Pancreas (tissue), 10 donors: ENCODE measurements around the gene RNU2-1. TPM values are rescaled to one million over a fixed set of nuclear protein-coding genes. Genes with fewer than 3 reads are reported as not detected.
"Not testable (repeated sequence)": the region's sequence is repeated elsewhere in the genome, so short reads cannot be mapped to it uniquely, and the experiment has no call there.

ENCODE experiments used
- ATAC-seq, 4 donors: fragments of 200-7000 bp; cut with Tn5 transposase; one replicate each; pipeline versions ENCODE4 v1.8.0 to v1.9.1; 2020; ENCODE audit warnings: mild to moderate bottlenecking in 4 of 4, moderate library complexity in 4 of 4
- DNase-seq, 6 donors: peaks; one replicate each; pipeline ENCODE4 v3.0.0-alpha.2; 2020
- FAIRE-seq: peaks from 2 replicates; lab custom pipeline; 2012; peaks lifted over from hg19 to GRCh38; lab: Jason Lieb, UNC
- H3K27ac ChIP-seq, 4 donors: fragments of 200-600 bp; sonication (generic); 1 replicate in 3 of 4; 2 replicates in 1 of 4; pipeline versions ENCODE4 v1.5.0 to v1.8.0; 2020
- H3K27me3 ChIP-seq, 4 donors: fragments of 200-600 bp; one replicate each; pipeline ENCODE4 v1.8.0; 2021
- H3K36me3 ChIP-seq, 3 donors: fragments of 200-600 bp; sonication (generic) in 1 of 3; one replicate each; pipeline versions ENCODE4 v1.5.0 to v1.8.0; 2020 to 2021
- H3K4me1 ChIP-seq, 3 donors: fragments of 200-600 bp; one replicate each; pipeline ENCODE4 v1.8.0; 2021
- H3K4me3 ChIP-seq, 4 donors: fragments of 200-600 bp; sonication (generic) in 2 of 4; one replicate each; pipeline versions ENCODE4 v1.5.0 to v1.8.0; 2020 to 2021
- H3K9me3 ChIP-seq, 4 donors: fragments of 200-600 bp; one replicate each; pipeline ENCODE4 v1.8.0; 2021
- WGBS, 2 donors: extraction: QIAGEN DNeasy Blood & Tissue Kit; methylation state at CpG; one replicate each; pipeline ENCODE4 v1.1.7; 2013; 5-methylcytosine and 5-hydroxymethylcytosine counted together
- intact Hi-C, 3 donors: fragments of 100-400 bp; cut with DNase I; formaldehyde crosslinking; loops; one replicate each; pipeline versions ENCODE4 v1.11.1 to v1.14.2; 2022
- polyA plus RNA-seq, 2 donors: library from polyadenylated mRNA; stranded (reverse); fragments of 200-250 nt; gene quantifications; one replicate each; pipeline ENCODE4 v1.2.3, GENCODE V29; 2013
- total RNA-seq, 6 donors: library from RNA; stranded (reverse); fragmentation: NEBNext Ultra II Directional in 4 of 6; extraction: Animal tissue kit (Norgen Biotek cat#: 25700) in 4 of 6; gene quantifications; one replicate each; pipeline versions ENCODE4 v1.2.1 to v1.2.4, GENCODE V29; 2021 to 2023
- donor health status: healthy with polysubstance abuse.
- donor health status: DM: no; HTN: no; CAD: no; lungs with moderate emphysema.
- donor health status: DM: no; HTN: no; CAD: no.
- donor health status: control.
- donor health status: control.
- donor health status: Bipolar disorder and iron deficiency.
- donor health status: DM: yes; HTN: yes; CAD: no.
- donor health status: DM: no; HTN: no; CAD: no.
- donor health status: DM: no; HTN: no; CAD: no.
- donor health status: DM: yes; HTN: yes; CAD: no.

RNU2-1 gene
- 1,000 to 10,000 TPM in 5 of 6 donors, 100 to 1,000 TPM in 1; 653 to 5,015 (median 2,487) TPM for total RNA-seq
- not detected for polyA plus RNA-seq

DNA sequence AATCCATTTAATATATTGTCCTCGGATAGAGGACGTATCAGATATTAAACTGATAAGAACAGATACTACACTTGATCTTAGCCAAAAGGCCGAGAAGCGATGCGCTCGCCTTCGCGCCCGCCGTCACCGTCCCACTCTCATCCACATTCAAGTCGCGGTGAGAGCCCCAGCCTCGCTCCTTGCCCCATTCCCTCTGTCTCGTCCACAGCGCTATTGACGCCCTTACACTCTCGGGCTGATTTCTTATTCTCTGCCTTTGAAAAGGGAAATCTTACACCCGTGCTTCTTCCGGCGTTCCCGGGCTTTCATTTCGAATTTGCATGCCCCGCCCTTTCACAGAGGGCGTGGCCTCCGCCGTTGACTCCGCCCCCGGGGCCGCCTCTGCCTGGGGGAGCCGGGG, at the start of gene RNU2-1:
Gene RNU2-1, minus strand, starts transcription at position 101 of the 400 bp plus-strand sequence.
- not testable (repeated sequence) for FAIRE-seq

DNA sequence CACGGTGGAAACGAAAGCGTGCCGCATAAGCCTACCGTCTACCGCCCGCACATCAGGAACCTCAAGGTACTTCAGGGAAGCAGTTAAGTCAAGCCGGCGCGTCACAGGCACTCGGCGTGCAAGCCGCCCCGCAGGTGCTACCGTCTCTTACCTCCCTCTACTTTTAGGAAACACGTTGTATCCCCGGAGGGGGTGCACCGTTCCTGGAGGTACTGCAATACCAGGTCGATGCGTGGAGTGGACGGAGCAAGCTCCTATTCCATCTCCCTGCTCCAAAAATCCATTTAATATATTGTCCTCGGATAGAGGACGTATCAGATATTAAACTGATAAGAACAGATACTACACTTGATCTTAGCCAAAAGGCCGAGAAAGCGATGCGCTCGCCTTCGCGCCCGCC, 39.1 kb upstream of the RNU2-1 start:
- not testable (repeated sequence) for ATAC-seq, FAIRE-seq

More for the DNA sequence above, at the start of gene RNU2-1:
- intact Hi-C loops, H3K36me3 ChIP-seq, H3K27ac ChIP-seq, DNase-seq, H3K27me3 ChIP-seq, H3K9me3 ChIP-seq, ATAC-seq, H3K4me3 ChIP-seq, H3K4me1 ChIP-seq: not testable (repeated sequence)
- WGBS, 2 donors = no CpG with 5 or more reads among the region's 31 CpGs

DNA sequence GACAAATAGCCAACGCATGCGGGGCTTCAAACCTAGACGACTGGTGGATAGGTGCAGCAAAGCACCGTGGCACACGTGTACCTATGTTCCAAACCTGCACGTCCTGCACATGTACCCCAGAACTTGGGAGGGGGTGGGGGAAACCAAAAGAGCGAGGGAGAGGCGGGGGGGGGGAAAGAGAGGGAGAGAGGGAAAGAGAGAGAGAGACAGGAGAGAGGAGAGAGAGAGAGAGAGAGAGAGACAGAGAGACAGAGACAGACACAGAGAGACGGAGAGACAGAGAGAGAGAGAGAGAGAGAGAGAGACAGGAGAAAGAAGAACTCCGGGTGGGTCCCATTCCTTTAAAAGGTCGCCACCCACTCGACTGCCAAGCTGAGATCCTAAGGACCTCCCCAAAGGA, 38.7 kb upstream of the RNU2-1 start:
- WGBS, 2 donors = no CpG with 5 or more reads among the region's 12 CpGs
- H3K4me3 ChIP-seq, H3K36me3 ChIP-seq, H3K4me1 ChIP-seq, H3K27ac ChIP-seq, FAIRE-seq, ATAC-seq, H3K9me3 ChIP-seq, intact Hi-C loops, H3K27me3 ChIP-seq: not testable (repeated sequence)
- DNase-seq = peak in 4 of 6 donors; percentile 0 to 5 (median 0)

More for the DNA sequence above, 39.1 kb upstream of the RNU2-1 start:
- H3K9me3 ChIP-seq, H3K36me3 ChIP-seq, H3K27ac ChIP-seq, H3K27me3 ChIP-seq, H3K4me1 ChIP-seq, H3K4me3 ChIP-seq, intact Hi-C loops: not testable (repeated sequence)
- peak in 1 of 6 donors; percentile 1 for DNase-seq
- no CpG with 5 or more reads among the region's 30 CpGs for WGBS, 2 donors

DNA sequence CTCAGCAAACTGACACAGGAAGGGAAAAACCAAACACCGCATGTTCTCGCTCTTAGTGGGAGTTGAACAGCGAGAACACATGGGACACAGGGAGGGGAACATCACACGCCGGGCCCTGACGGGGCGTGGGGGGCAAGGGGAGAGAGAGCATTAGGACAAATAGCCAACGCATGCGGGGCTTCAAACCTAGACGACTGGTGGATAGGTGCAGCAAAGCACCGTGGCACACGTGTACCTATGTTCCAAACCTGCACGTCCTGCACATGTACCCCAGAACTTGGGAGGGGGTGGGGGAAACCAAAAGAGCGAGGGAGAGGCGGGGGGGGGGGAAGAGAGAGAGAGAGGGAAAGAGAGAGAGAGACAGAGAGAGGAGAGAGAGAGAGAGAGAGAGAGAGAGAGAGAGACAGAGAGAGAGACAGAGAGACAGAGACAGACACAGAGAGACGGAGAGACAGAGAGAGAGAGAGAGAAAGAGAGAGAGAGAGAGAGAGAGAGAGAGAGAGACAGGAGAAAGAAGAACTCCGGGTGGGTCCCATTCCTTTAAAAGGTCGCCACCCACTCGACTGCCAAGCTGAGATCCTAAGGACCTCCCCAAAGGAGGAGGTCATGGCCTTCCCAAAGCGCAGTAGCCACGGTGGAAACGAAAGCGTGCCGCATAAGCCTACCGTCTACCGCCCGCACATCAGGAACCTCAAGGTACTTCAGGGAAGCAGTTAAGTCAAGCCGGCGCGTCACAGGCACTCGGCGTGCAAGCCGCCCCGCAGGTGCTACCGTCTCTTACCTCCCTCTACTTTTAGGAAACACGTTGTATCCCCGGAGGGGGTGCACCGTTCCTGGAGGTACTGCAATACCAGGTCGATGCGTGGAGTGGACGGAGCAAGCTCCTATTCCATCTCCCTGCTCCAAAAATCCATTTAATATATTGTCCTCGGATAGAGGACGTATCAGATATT, 37.1 kb upstream of the RNU2-1 start:
- H3K4me3 ChIP-seq, H3K27me3 ChIP-seq, H3K27ac ChIP-seq, intact Hi-C loops, H3K36me3 ChIP-seq, H3K9me3 ChIP-seq, DNase-seq, FAIRE-seq, H3K4me1 ChIP-seq: not testable (repeated sequence)
- ATAC-seq = peak in 2 of 4 donors; percentile 11 to 20
- WGBS, 2 donors = no CpG with 5 or more reads among the region's 43 CpGs

DNA sequence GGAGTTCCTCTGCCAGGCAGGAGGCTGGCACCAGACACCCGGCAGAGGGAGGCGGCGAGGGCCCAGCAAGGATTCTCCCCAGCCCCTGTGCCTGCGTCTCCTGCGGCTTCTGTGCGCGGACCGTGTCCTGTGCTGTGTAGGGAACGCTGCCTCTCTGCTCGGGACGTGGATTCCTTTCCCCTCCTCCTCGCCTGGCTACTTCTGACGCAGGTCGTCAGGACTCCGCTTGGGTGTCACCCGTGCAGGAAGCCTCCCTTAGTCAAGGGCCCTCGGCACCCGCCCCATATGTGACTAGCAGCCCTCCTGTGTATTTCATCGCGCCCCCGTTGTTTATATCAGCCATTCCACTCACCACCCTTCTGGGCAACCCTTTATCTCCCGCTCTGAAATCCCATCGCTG, 12.7 kb upstream of the RNU2-1 start:
- intact Hi-C loops, H3K27me3 ChIP-seq, H3K9me3 ChIP-seq, H3K4me1 ChIP-seq, FAIRE-seq, ATAC-seq, H3K4me3 ChIP-seq, H3K36me3 ChIP-seq, DNase-seq: not testable (repeated sequence)
- WGBS, 2 donors = 18 to 31% methylated on average over 10 to 12 of the region's 23 CpGs
- peak overlapping the region in 1 of 4 donors; percentile 53 for H3K27ac ChIP-seq

DNA sequence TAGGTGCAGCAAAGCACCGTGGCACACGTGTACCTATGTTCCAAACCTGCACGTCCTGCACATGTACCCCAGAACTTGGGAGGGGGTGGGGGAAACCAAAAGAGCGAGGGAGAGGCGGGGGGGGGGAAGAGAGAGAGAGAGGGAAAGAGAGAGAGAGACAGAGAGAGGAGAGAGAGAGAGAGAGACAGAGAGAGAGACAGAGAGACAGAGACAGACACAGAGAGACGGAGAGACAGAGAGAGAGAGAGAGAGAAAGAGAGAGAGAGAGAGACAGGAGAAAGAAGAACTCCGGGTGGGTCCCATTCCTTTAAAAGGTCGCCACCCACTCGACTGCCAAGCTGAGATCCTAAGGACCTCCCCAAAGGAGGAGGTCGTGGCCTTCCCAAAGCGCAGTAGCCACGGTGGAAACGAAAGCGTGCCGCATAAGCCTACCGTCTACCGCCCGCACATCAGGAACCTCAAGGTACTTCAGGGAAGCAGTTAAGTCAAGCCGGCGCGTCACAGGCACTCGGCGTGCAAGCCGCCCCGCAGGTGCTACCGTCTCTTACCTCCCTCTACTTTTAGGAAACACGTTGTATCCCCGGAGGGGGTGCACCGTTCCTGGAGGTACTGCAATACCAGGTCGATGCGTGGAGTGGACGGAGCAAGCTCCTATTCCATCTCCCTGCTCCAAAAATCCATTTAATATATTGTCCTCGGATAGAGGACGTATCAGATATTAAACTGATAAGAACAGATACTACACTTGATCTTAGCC, 7.0 kb upstream of the RNU2-1 start:
- H3K27ac ChIP-seq, intact Hi-C loops, H3K4me3 ChIP-seq, H3K27me3 ChIP-seq, H3K36me3 ChIP-seq, H3K9me3 ChIP-seq, DNase-seq, FAIRE-seq, H3K4me1 ChIP-seq: not testable (repeated sequence)
- peak in 1 of 4 donors; percentile 25 for ATAC-seq
- WGBS, 2 donors = no CpG with 5 or more reads among the region's 34 CpGs

DNA sequence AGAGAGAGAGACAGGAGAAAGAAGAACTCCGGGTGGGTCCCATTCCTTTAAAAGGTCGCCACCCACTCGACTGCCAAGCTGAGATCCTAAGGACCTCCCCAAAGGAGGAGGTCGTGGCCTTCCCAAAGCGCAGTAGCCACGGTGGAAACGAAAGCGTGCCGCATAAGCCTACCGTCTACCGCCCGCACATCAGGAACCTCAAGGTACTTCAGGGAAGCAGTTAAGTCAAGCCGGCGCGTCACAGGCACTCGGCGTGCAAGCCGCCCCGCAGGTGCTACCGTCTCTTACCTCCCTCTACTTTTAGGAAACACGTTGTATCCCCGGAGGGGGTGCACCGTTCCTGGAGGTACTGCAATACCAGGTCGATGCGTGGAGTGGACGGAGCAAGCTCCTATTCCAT, 5.8 kb upstream of the RNU2-1 start:
- H3K4me1 ChIP-seq, H3K9me3 ChIP-seq, H3K36me3 ChIP-seq, FAIRE-seq, H3K4me3 ChIP-seq, H3K27ac ChIP-seq, DNase-seq, intact Hi-C loops, H3K27me3 ChIP-seq: not testable (repeated sequence)
- 20% methylated on average over 1 of the region's 26 CpGs; no CpG with 5 or more reads in 1 of the 2 donors for WGBS, 2 donors
- peak in 1 of 4 donors; percentile 14 for ATAC-seq

DNA sequence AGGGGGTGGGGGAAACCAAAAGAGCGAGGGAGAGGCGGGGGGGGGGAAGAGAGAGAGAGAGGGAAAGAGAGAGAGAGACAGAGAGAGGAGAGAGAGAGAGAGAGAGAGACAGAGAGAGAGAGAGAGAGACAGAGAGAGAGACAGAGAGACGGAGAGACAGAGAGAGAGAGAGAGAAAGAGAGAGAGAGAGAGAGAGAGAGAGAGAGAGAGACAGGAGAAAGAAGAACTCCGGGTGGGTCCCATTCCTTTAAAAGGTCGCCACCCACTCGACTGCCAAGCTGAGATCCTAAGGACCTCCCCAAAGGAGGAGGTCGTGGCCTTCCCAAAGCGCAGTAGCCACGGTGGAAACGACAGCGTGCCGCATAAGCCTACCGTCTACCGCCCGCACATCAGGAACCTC, 514 bp downstream of the RNU2-1 start:
- H3K36me3 ChIP-seq, H3K27ac ChIP-seq, H3K27me3 ChIP-seq, H3K9me3 ChIP-seq, H3K4me3 ChIP-seq, ATAC-seq, H3K4me1 ChIP-seq, DNase-seq, FAIRE-seq, intact Hi-C loops: not testable (repeated sequence)
- 0% methylated on average over 1 of the region's 15 CpGs; no CpG with 5 or more reads in 1 of the 2 donors for WGBS, 2 donors

DNA sequence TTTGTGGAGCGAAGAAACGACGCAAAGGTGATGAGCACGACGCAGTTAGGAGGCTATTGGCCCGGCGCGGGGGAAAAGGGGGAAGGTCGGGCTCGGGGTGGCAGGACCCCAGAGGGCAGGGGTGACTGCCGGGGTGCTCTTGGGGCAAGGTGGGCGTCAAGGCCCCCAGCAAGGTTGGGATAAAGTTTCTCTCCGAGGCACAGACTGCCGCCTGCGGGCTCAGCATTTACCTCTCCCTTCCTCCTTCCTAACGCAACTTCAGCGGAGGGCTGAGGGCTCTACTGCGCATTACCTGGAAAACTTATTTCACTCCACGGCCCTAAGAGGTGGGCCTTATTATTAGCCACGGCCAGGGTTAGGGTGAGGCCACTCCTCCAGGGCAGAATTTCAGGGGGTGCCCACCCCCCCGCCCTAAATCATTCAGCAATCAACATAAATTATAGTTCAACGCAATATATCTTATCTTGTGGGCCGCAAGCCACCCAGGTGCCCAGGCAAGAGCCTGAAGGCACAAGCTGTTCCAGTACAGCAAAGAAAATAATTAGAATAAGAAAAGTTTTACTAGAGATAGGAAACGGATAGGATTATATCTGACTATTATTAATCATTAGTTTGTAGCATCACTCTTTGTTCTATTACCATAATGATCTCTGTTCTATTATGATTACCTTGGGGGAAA, 1.6 kb downstream of the RNU2-1 start:
- H3K9me3 ChIP-seq, FAIRE-seq, H3K36me3 ChIP-seq, H3K4me1 ChIP-seq, ATAC-seq, H3K27me3 ChIP-seq, intact Hi-C loops, H3K4me3 ChIP-seq: not testable (repeated sequence)
- peak overlapping the region in 1 of 4 donors; percentile 1 for H3K27ac ChIP-seq
- peak; percentile 56 to 96 (median 63) for DNase-seq
- WGBS, 2 donors = 73 to 74% methylated on average over 7 to 16 of the region's 24 CpGs

DNA sequence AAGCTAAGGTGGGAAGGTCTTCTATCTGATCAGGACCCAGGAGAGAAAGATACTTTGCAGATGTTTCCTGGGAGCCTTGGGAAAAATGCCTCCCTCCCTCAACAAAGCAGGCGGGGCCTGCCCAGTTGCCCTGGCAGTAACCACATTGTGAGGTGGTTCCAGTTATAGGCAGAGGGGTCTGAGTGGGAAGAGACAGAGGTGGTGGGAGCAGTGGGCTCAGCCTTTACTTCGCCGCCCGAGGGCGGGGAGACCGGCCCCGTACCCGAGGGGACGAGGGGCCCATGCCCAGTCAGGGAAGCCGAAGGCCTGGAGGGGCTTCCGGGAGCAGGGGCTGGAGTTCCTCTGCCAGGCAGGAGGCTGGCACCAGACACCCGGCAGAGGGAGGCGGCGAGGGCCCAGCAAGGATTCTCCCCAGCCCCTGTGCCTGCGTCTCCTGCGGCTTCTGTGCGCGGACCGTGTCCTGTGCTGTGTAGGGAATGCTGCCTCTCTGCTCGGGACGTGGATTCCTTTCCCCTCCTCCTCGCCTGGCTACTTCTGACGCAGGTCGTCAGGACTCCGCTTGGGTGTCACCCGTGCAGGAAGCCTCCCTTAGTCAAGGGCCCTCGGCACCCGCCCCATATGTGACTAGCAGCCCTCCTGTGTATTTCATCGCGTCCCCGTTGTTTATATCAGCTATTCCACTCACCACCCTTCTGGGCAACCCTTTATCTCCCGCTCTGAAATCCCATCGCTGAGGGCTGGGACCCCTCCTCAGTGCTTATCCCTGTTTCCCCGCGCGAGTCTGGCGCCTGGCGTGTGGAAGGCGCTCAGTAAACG, 2.4 kb downstream of the RNU2-1 start:
- FAIRE-seq, H3K4me1 ChIP-seq, H3K4me3 ChIP-seq, H3K27me3 ChIP-seq, H3K36me3 ChIP-seq, H3K9me3 ChIP-seq, intact Hi-C loops: not testable (repeated sequence)
- peak overlapping the region in 1 of 4 donors; percentile 1 for H3K27ac ChIP-seq
- DNase-seq (peak in 2 of 6 donors; percentile 11 to 54), ATAC-seq (peak in 3 of 4 donors; percentile 31 to 83 (median 66))
- WGBS, 2 donors = 38 to 52% methylated on average over 15 to 18 of the region's 40 CpGs
